Tibial artery (tissue), 4 donors: ENCODE data around the gene PPT1.

ENCODE experiments used
- DNase-seq, 2 donors: peaks; one replicate each; pipeline ENCODE4 v3.0.0-alpha.2; 2019
- H3K27ac ChIP-seq, 2 donors: fragments of 200-600 bp; sonication (generic) in 1 of 2; 1 replicate in 1 of 2; 2 replicates in 1 of 2; pipeline ENCODE4 v1.5.1; 2018 to 2019; ENCODE audit warnings: mild to moderate bottlenecking in 1 of 2
- H3K27me3 ChIP-seq, 2 donors: fragments of 200-600 bp; sonication (generic) in 1 of 2; one replicate each; pipeline versions ENCODE4 v1.5.1 to v1.6.0; 2016 to 2019
- H3K36me3 ChIP-seq, 3 donors: fragments of 200-600 bp; sonication (generic) in 2 of 3; one replicate each; pipeline ENCODE4 v1.5.1; 2016 to 2019; ENCODE audit warnings: mild to moderate bottlenecking in 2 of 3
- H3K4me1 ChIP-seq, 4 donors: fragments of 200-600 bp; sonication (generic) in 2 of 4; 1 replicate in 3 of 4; 2 replicates in 1 of 4; pipeline ENCODE4 v1.5.1; 2016 to 2019
- H3K4me3 ChIP-seq, 2 donors: fragments of 200-600 bp; sonication (generic) in 1 of 2; 1 replicate in 1 of 2; 2 replicates in 1 of 2; pipeline ENCODE4 v1.5.1; 2018 to 2019; ENCODE audit warnings: mild to moderate bottlenecking in 2 of 2
- H3K9me3 ChIP-seq, 3 donors: fragments of 200-600 bp; sonication (generic) in 1 of 3; one replicate each; pipeline ENCODE4 v1.5.1; 2016 to 2019
- intact Hi-C: fragments of 100-400 bp; cut with DNase I; formaldehyde crosslinking; loops from one replicate; pipeline ENCODE4 v1.15.0; 2023; ENCODE audit warnings: low total_unique reads
- TF ChIP-seq, protein P1 (sequence below), 2 experiments: fragments of 200-600 bp in 1 of 2; fragments of 450-650 bp in 1 of 2; IDR thresholded peaks; one replicate each; pipeline ENCODE4 v1.5.1; 2017 to 2019; ENCODE audit warnings: antibody characterized with exemption in 2 of 2, mild to moderate bottlenecking in 1 of 2, moderate library complexity in 1 of 2

PPT1 gene

DNA sequence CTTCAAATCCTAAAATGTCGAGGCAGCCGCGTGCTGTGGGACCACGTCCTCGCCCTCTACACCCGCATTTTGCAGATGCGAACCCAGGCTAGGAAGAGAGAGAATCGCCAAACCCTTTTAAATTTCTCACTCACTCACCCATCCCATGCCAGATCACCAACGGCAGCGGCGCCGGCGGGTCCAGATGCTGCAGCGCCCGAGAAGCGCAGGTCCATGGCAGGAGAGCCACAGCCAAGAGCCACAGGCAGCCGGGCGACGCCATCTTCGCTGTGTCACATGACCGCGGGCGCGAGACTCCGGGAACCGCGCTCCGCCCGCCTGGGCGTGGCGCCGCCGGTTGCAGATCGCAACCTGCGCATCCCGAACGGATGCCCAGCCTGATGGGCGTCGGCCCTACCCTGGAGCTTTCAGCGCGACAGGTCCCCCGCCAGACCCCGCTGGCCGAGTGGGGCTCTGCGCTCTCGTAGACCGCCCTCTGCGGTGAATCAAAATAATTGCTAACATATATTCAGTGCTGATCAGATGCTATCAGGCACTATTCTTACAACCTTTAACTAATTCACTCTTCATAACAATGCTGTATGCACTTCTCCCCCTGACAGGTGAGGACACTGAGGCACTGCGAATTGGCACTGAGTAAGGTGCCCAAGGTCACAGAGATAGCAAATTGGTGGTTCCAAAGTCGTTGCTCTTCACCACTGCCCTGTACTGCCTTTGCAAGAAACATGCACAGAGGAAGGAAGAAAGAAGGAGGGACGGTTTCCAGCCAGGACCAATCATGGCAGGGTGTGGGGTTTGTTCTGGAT, at the start of gene PPT1:
Gene PPT1 (minus strand): TSS at position 276 of the 806 bp plus-strand sequence. CDS start 14 bp downstream, at position 262.
- Histone ChIP-seq H3K36me3 (peaks cover under 1 to 10% (median under 1%) of the 10 kb centered on the region in 3 donors), H3K27ac (peak within 1 kb of the TSS; percentile 63 to 71), H3K9me3 (no peaks in the 10 kb centered on the region), H3K27me3 (no peaks in the 10 kb centered on the region), H3K4me3 (peak within 1 kb of the TSS; percentile 63 to 70), H3K4me1 (peaks cover 0 to 15% (median 9%) of the 10 kb centered on the region in 4 donors)
- TF ChIP-seq, protein P1, sequence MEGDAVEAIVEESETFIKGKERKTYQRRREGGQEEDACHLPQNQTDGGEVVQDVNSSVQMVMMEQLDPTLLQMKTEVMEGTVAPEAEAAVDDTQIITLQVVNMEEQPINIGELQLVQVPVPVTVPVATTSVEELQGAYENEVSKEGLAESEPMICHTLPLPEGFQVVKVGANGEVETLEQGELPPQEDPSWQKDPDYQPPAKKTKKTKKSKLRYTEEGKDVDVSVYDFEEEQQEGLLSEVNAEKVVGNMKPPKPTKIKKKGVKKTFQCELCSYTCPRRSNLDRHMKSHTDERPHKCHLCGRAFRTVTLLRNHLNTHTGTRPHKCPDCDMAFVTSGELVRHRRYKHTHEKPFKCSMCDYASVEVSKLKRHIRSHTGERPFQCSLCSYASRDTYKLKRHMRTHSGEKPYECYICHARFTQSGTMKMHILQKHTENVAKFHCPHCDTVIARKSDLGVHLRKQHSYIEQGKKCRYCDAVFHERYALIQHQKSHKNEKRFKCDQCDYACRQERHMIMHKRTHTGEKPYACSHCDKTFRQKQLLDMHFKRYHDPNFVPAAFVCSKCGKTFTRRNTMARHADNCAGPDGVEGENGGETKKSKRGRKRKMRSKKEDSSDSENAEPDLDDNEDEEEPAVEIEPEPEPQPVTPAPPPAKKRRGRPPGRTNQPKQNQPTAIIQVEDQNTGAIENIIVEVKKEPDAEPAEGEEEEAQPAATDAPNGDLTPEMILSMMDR (IDR thresholded peaks at IDR 0.05): peak in 1 of 2 experiments; percentile 15
- peak; percentile 68 to 83 for DNase-seq
- intact Hi-C loops: no loop called here

DNA sequence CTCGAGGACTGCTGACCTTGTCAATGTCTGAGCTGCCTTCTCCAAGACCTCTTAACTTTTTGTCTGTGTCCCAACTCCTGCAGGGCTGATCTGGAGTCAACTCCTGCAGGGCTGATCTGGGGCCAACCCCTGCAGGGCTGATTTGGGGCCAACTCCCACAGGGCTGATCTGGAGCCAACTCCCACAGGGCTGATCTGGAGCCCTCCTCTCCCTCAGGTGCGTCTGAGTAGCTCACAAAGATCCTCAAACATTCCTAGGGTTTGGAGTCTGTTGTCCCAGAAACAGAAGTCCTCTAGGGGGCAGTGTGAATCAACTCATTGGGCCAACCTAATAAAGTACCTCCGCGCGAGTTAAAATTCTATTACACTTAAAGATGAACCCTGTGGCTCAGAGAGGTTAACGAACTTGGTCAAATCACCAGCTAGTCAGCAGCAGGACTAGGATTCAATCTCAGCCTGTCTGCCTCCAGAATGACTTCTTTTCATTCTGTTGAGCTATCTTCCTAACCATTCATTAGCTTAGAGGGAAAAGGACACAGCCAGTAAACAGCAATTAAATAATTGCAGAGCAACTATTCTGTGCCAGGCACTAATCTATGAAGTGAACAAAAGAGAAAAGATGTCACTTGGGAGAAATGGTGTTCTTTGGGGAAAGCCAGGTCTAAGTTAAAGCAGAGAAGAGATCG, 47.0 kb upstream of the PPT1 start:
- DNase-seq: peak in 1 of 2 donors; percentile 35
- intact Hi-C loops: loop anchor here (5.0 kb wide), 1 partner anchor 198 kb away; no protein-coding TSS in a partner anchor
- Histone ChIP-seq H3K27ac (no peak overlapping the region), H3K4me1 (no peaks in the 10 kb centered on the region), H3K4me3 (no peak overlapping the region), H3K27me3 (peaks cover 0 to 12% of the 10 kb centered on the region in 2 donors), H3K9me3 (no peaks in the 10 kb centered on the region), H3K36me3 (no peaks in the 10 kb centered on the region)
- TF ChIP-seq, protein P1 (IDR thresholded peaks at IDR 0.05): peak; percentile 72 to 73

DNA sequence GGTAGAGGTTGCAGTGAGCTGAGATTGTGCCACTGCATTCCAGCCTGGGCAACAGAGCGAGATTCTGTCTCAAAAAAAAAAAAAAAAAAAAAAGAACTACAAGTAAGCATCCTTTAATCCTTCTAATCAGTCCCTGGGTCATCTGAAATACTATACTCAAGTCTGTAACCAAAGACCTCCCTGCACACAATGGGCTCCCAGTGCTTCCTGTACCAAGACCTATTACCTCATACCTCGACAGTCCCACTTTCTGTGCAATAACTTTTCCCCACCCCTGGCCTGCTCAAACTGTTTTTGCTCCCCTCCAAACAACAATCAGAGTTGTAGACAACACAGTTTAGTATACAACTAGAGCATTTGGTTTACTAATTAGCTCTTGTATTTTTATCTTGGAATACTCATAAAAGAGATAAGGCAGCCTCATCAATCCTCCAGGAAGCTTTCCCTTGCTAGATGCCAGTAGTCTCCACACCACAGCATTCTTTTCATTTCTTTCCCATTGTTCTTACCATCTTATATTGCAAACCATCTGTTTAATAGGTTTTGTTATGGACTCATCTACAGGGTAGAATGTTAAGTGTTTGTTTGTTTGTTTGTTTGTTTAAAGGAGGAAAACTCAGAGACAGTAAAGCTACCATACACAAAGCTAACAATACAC, 45.0 kb upstream of the PPT1 start:
- Histone ChIP-seq H3K36me3 (no peaks in the 10 kb centered on the region), H3K9me3 (no peaks in the 10 kb centered on the region), H3K4me1 (no peaks in the 10 kb centered on the region), H3K4me3 (no peak overlapping the region), H3K27ac (no peak overlapping the region), H3K27me3 (peaks cover 0 to 11% of the 10 kb centered on the region in 2 donors)
- intact Hi-C loops: loop anchor here (5.0 kb wide), 1 partner anchor 200 kb away; no protein-coding TSS in a partner anchor
- TF ChIP-seq, protein P1 (IDR thresholded peaks at IDR 0.05): no peak
- DNase-seq: no peak

DNA sequence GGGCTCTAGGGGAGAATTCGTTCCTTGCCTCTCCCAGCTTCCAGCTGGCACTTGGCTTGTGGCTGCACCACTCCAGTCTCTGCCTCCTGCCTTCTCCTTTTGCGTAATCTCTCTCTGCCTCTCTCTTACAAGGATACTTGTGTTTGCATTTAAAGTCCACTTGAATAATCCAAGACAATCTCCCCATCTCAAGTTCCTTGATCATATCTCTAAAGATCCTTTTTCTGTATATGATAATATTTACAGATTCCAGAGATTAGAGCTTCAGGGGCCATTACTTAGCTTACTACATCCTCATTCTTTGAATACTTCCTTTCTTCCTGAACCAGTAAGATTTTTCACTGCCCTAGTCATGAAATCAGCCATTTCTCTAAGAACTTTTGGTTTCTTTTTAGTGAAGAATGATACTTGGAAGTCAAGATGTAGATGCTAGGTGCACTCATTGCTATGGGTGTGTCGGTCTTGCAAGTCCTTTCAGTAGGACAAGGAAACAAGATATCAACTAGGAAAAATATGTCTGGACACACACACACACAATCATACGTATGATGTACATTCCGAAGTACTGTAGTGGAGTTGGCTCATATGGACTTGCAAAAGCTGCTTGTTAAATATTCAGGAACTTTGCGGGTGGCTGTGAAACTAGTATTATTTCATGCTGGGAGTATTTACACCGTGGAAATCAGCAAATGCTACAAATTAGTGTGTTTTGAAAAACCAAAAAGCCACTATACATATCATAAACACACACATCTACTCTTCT, 43.3 kb upstream of the PPT1 start:
- Histone ChIP-seq H3K9me3 (no peaks in the 10 kb centered on the region), H3K4me3 (no peak overlapping the region), H3K4me1 (no peaks in the 10 kb centered on the region), H3K27me3 (peaks cover 0 to 5% of the 10 kb centered on the region in 2 donors), H3K36me3 (no peaks in the 10 kb centered on the region), H3K27ac (no peak overlapping the region)
- DNase-seq: no peak
- TF ChIP-seq, protein P1 (IDR thresholded peaks at IDR 0.05): no peak
- intact Hi-C loops: loop anchor here (5.0 kb wide), 1 partner anchor 202 kb away; no protein-coding TSS in a partner anchor

DNA sequence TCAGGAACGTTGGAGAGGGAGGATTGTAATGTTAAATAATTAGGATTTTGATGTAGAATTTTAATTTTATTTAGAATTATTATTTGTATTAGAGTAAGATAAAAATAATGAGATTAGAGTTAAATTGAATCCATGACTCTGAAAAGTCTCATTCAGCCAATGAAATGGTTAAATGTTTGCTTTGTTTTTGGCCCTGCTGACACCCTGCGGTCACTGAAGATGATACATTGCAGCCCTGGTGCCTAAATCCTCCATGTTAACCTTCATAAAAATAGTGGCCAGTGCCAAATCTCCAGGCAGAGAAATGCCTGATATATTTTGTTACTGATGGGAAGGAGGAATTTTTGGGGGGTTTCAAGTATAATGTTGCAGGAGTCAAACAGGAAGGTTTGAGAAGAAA, 36.8 kb upstream of the PPT1 start:
- TF ChIP-seq, protein P1 (IDR thresholded peaks at IDR 0.05): no peak
- no peak for DNase-seq
- Histone ChIP-seq H3K4me1 (peaks cover 0 to 7% (median 3%) of the 10 kb centered on the region in 4 donors), H3K9me3 (no peaks in the 10 kb centered on the region), H3K27ac (no peak overlapping the region), H3K36me3 (no peaks in the 10 kb centered on the region), H3K4me3 (no peak overlapping the region), H3K27me3 (peaks cover 0 to 33% of the 10 kb centered on the region in 2 donors)
- intact Hi-C loops: no loop called here
